H1 (cell line): Measurements from ENCODE around the gene DPEP2NB. TPM values are rescaled to one million over a fixed set of nuclear protein-coding genes. Genes with fewer than 3 reads are reported as not detected.

Experiments
- CTCF ChIA-PET: fragments of 300-600 bp; sonication (Branson Sonifier 250); formaldehyde crosslinking; loops from one replicate; lab custom pipeline; 2021; ENCODE audit not compliant: partially characterized antibody; lab: Charles Lee
- POLR2A ChIA-PET: fragments of 300-600 bp; sonication (Branson Sonifier 250); formaldehyde crosslinking; loops from one replicate; lab custom pipeline; 2021; ENCODE audit warnings: inconsistent platforms; ENCODE audit not compliant: partially characterized antibody; lab: Charles Lee
- DNase-seq, 2 experiments: peaks; one replicate each; pipeline versions ENCODE4 v3.0.0 to v3.0.0-alpha.2; 2010 to 2022; ENCODE audit warnings: low spot score in 2 of 2, low read depth in 1 of 2, mixed read lengths in 1 of 2
- FAIRE-seq: peaks from 2 replicates; lab custom pipeline; 2011; peaks lifted over from hg19 to GRCh38; lab: Jason Lieb, UNC
- H2AFZ ChIP-seq: 2 replicates; pipeline ENCODE4 v1.8.1; 2012; ENCODE audit warnings: low read length, inconsistent platforms
- H2AK5ac ChIP-seq: 2 replicates; pipeline ENCODE4 v1.6.1; 2013; ENCODE audit warnings: low read depth, low read length
- H2BK120ac ChIP-seq: replicated peaks from 2 replicates; pipeline ENCODE3; 2013; ENCODE audit warnings: low read depth, low read length, inconsistent platforms
- H2BK12ac ChIP-seq: 2 replicates; pipeline ENCODE4 v1.6.1; 2013; ENCODE audit warnings: low read depth, low read length
- H2BK15ac ChIP-seq: 2 replicates; pipeline ENCODE4 v1.6.1; 2013; ENCODE audit warnings: low read length
- H2BK20ac ChIP-seq: 2 replicates; pipeline ENCODE4 v1.6.1; 2013; ENCODE audit warnings: low read length
- H2BK5ac ChIP-seq: 2 replicates; pipeline ENCODE4 v1.6.1; 2013; ENCODE audit warnings: low read depth, low read length
- H3K14ac ChIP-seq: 2 replicates; pipeline ENCODE4 v1.6.1; 2013; ENCODE audit warnings: inconsistent platforms; ENCODE audit not compliant: insufficient read length
- H3K18ac ChIP-seq: 2 replicates; pipeline ENCODE4 v1.6.1; 2013; ENCODE audit warnings: low read length; ENCODE audit errors: extremely low read depth
- H3K23ac ChIP-seq: 2 replicates; pipeline ENCODE4 v1.6.1; 2013; ENCODE audit warnings: inconsistent platforms; ENCODE audit not compliant: insufficient read length
- H3K23me2 ChIP-seq: 2 replicates; pipeline ENCODE4 v1.6.1; 2013; ENCODE audit warnings: low read depth, low read length
- H3K27ac ChIP-seq: 2 replicates; pipeline ENCODE4 v1.6.1; 2011; ENCODE audit warnings: low read depth, low read length, inconsistent platforms
- H3K27me3 ChIP-seq, 4 experiments: replicated peaks in 1 of 4; 1 replicate in 1 of 4; 2 replicates in 3 of 4; pipeline versions ENCODE4 v1.6.1 to v1.8.1; 2011 to 2013; ENCODE audit warnings: low read length in 3 of 4, mild to moderate bottlenecking in 3 of 4, inconsistent platforms in 2 of 4, mixed read lengths in 2 of 4, moderate library complexity in 1 of 4; ENCODE audit not compliant: control insufficient read depth in 3 of 4, insufficient read depth in 3 of 4; ENCODE audit errors: extremely low read depth in 1 of 4
- H3K36me3 ChIP-seq, 4 experiments: 2 replicates each; pipeline versions ENCODE4 v1.6.1 to v1.8.1; 2011 to 2013; ENCODE audit warnings: mild to moderate bottlenecking in 4 of 4, low read length in 3 of 4, moderate library complexity in 2 of 4, control low read depth in 1 of 4, inconsistent platforms in 1 of 4; ENCODE audit not compliant: insufficient read depth in 4 of 4, control insufficient read depth in 2 of 4
- H3K4ac ChIP-seq: replicated peaks from 2 replicates; pipeline ENCODE3; 2013; ENCODE audit warnings: low read length, low read depth, mixed read lengths, inconsistent platforms; ENCODE audit not compliant: insufficient read length
- H3K4me1 ChIP-seq, 4 experiments: replicated peaks in 1 of 4; 1 replicate in 1 of 4; 2 replicates in 3 of 4; pipeline versions ENCODE4 v1.6.1 to v1.8.1; 2011 to 2013; ENCODE audit warnings: low read length in 3 of 4, inconsistent platforms in 2 of 4, mixed read lengths in 1 of 4; ENCODE audit not compliant: insufficient read depth in 4 of 4, control insufficient read depth in 3 of 4
- H3K4me2 ChIP-seq, 2 experiments: 2 replicates each; pipeline versions ENCODE4 v1.6.1 to v1.8.1; 2011 to 2013; ENCODE audit warnings: low read depth in 2 of 2, low read length in 2 of 2, control low read depth in 1 of 2, inconsistent platforms in 1 of 2, mild to moderate bottlenecking in 1 of 2; ENCODE audit not compliant: insufficient read depth in 1 of 2
- H3K4me3 ChIP-seq, 4 experiments: fragments of 200-600, 300-600 bp in 1 of 4; sonication (generic), shearing (Covaris generic), sonication (Bioruptor Twin) in 1 of 4; 2 replicates each; pipeline versions ENCODE4 v1.5.1 to v1.8.1; 2011 to 2016; ENCODE audit warnings: low read length in 4 of 4, low read depth in 3 of 4, control low read depth in 2 of 4, inconsistent platforms in 2 of 4, mild to moderate bottlenecking in 2 of 4, mixed read lengths in 1 of 4, moderate library complexity in 1 of 4; ENCODE audit not compliant: insufficient read depth in 2 of 4; ENCODE audit errors: extremely low read depth in 1 of 4
- H3K56ac ChIP-seq: replicated peaks from 2 replicates; pipeline ENCODE3; 2013; ENCODE audit warnings: low read depth, mild to moderate bottlenecking, mixed read lengths, low read length, inconsistent platforms; ENCODE audit not compliant: insufficient read length
- H3K79me1 ChIP-seq: 2 replicates; pipeline ENCODE4 v1.6.1; 2013; ENCODE audit warnings: low read depth, low read length, control low read depth
- H3K79me2 ChIP-seq, 2 experiments: 2 replicates each; pipeline versions ENCODE4 v1.6.1 to v1.8.1; 2012 to 2013; ENCODE audit warnings: low read length in 2 of 2, mild to moderate bottlenecking in 2 of 2, inconsistent platforms in 1 of 2; ENCODE audit not compliant: insufficient read depth in 2 of 2, control insufficient read depth in 1 of 2
- H3K9ac ChIP-seq, 4 experiments: replicated peaks in 1 of 4; 1 replicate in 1 of 4; 2 replicates in 3 of 4; pipeline versions ENCODE4 v1.6.1 to v1.8.1; 2011 to 2013; ENCODE audit warnings: low read depth in 3 of 4, low read length in 3 of 4, control low read depth in 2 of 4, mild to moderate bottlenecking in 2 of 4, moderate library complexity in 2 of 4, inconsistent platforms in 1 of 4; ENCODE audit errors: extremely low read depth in 1 of 4
- H3K9me3 ChIP-seq, 2 experiments: 2 replicates each; pipeline versions ENCODE4 v1.6.1 to v1.8.1; 2012 to 2013; ENCODE audit warnings: mild to moderate bottlenecking in 2 of 2, moderate library complexity in 2 of 2, control low read depth in 1 of 2, inconsistent platforms in 1 of 2, low read depth in 1 of 2, low read length in 1 of 2, mixed read lengths in 1 of 2; ENCODE audit not compliant: insufficient read depth in 2 of 2
- H4K20me1 ChIP-seq, 2 experiments: replicated peaks in 1 of 2; 2 replicates each; pipeline versions ENCODE3 to v1.8.1; 2011 to 2013; ENCODE audit warnings: inconsistent platforms in 2 of 2, low read length in 2 of 2, mild to moderate bottlenecking in 1 of 2; ENCODE audit not compliant: insufficient read depth in 2 of 2, control insufficient read depth in 1 of 2
- H4K5ac ChIP-seq: 2 replicates; pipeline ENCODE4 v1.6.1; 2013; ENCODE audit warnings: low read length, low read depth, mixed read lengths, inconsistent platforms; ENCODE audit not compliant: insufficient read length
- H4K8ac ChIP-seq: 2 replicates; pipeline ENCODE4 v1.8.0; 2013; ENCODE audit warnings: mild to moderate bottlenecking, moderate library complexity, low read length, inconsistent platforms; ENCODE audit not compliant: insufficient read depth; ENCODE audit errors: extremely low read depth
- H4K91ac ChIP-seq: replicated peaks from 2 replicates; pipeline ENCODE3; 2013; ENCODE audit warnings: low read length, mixed read lengths, inconsistent platforms; ENCODE audit not compliant: insufficient read length
- CEBPB ChIP-seq: IDR thresholded peaks from 2 replicates; pipeline ENCODE4 v1.6.1; 2012; ENCODE audit warnings: low read depth, low read length
- WGBS, 2 experiments: shearing (Covaris generic) in 1 of 2; methylation state at CpG; one replicate each; pipeline versions ENCODE4 v1.1.6 to v1.1.7; 2013 to 2015; ENCODE audit warnings: low lambda C conversion rate in 2 of 2, mixed read lengths in 2 of 2, inconsistent platforms in 1 of 2, low coverage in 1 of 2, missing lambda C conversion rate in 1 of 2; ENCODE audit not compliant: insufficient replicate concordance in 2 of 2, insufficient coverage in 1 of 2, insufficient read length in 1 of 2; ENCODE audit errors: extremely low coverage in 1 of 2, missing lambda C conversion rate in 1 of 2; 5-methylcytosine and 5-hydroxymethylcytosine counted together
- polyA plus RNA-seq, 7 experiments: library from polyadenylated mRNA; depleted of rRNA in 3 of 7; stranded (reverse) in 5 of 7; unstranded in 2 of 7; fragments of >200 nt in 5 of 7; fragments of 200-250 nt in 2 of 7; gene quantifications; 1 replicate in 5 of 7; 2 replicates in 1 of 7; 4 replicates in 1 of 7; pipeline versions ENCODE4 v1.2.1 to v1.2.3, GENCODE V29; 2011 to 2013; ENCODE audit warnings: missing spikeins in 2 of 7, mixed read lengths in 2 of 7
- total RNA-seq: library from RNA; stranded (reverse); fragmentation: NEBNext Ultra II Directional; extraction: Animal tissue kit (Norgen Biotek cat#: 25700); gene quantifications from 2 replicates; pipeline ENCODE4 v1.2.1, GENCODE V29; 2021

The DPEP2NB gene
- total and polyA plus RNA-seq, 2 of the 8 experiments (the other 6 are each of a cell fraction or from before 2014, with no cell fraction given), result not detected

DNA sequence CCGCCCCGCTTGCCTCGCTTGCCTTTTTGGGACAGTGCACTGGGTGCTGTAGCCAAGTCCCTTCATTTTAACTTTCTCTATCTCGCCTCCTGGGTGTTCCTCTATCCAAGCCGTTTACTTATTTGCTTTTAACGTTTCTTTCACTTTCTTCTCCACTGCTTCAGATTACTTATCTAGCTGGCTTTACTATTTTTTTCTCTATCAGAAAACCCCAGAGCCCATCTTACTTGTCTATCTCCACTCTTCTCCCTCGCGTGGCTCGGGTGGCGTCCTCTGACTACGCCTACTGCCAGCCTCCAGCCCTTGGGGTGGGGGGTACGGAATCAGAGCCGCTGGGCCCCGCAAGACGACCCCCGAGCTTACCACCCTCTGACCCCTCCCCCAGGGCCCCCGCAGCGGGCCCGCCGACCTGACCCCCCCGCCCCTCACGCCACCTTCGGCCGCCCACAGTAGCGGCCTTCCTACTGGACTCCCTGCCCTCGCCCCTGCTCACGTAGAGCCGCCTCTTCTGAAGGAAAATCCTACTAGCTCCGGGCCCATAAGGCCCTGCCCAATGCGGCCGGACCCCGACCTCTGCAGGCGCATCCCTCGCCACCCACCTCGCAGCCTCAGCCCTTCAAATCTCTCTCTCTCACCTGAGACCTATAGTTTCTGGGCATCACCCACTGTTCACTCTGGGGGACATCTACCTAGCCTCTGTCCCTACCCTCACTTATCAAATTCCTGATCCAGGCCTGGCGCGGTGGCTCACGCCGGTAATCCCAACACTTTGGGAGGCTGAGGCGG lies 46.3 kb downstream of the DPEP2NB start:
- Histone ChIP-seq H3K36me3 (no peaks in the 10 kb centered on the region), H4K5ac (peak overlapping the region; percentile 36), H3K9me3 (no peaks in the 10 kb centered on the region), H2AFZ (peak overlapping the region; percentile 43; the same call in 1 of the 2 replicates), H3K4me1 (peaks cover 6 to 23% (median 15%) of the 10 kb centered on the region in 4 experiments), H2BK5ac (peak overlapping the region; percentile 75; the same call in 1 of the 2 replicates), H2AK5ac (no peak overlapping the region), H4K20me1 (peaks cover 0 to 14% of the 10 kb centered on the region in 2 experiments), H3K23me2 (peaks cover 7% of the 10 kb centered on the region; the same call in 1 of the 2 replicates), H2BK12ac (0 out of 2 replicates have a peak overlapping the region, but pooled peaks have one; percentile 80), H3K23ac (no peak overlapping the region), H4K91ac (peak overlapping the region; percentile 98), H3K79me1 (peaks cover 16% of the 10 kb centered on the region; the same call in 1 of the 2 replicates), H3K27me3 (no peaks in the 10 kb centered on the region), H3K56ac (peak overlapping the region; percentile 70), H3K4me3 (peak overlapping the region; percentile 48 to 67 (median 64)), H3K4ac (peak overlapping the region; percentile 15), H2BK15ac (peak overlapping the region; percentile 29; the same call in 1 of the 2 replicates), H2BK120ac (no peak overlapping the region), H3K18ac (peak overlapping the region; percentile 83), H4K8ac (peak overlapping the region; percentile 57; the same call in 1 of the 2 replicates), H3K14ac (no peak overlapping the region), H3K4me2 (peak overlapping the region; percentile 75 to 77), H3K9ac (no peak overlapping the region), H3K79me2 (peaks cover 0 to 4% of the 10 kb centered on the region in 2 experiments; a peak in 2 of 4 replicates), H3K27ac (no peak overlapping the region), H2BK20ac (no peak overlapping the region)
- peak in 1 of 2 experiments; percentile 65 for DNase-seq
- FAIRE-seq, result no peak
- POLR2A ChIA-PET, result interaction anchor here (0.6 to 1.9 kb wide), 6 partner anchors 9 to 82 kb away, joined by 3 to 5 read pairs (median 4); partner anchors contain the start of genes DDX28 and DUS2
- 39% methylated on average over 26 of the region's 40 CpGs; no CpG with 5 or more reads in 1 of the 2 experiments for WGBS, 2 experiments
- CTCF ChIA-PET, result interaction anchor here (0.6 to 5.2 kb wide), 8 partner anchors 8 to 71 kb away, joined by 3 to 27 read pairs (median 6); partner anchors contain the start of gene DPEP3
- TF ChIP-seq CEBPB, result no peak
